HG03457 (cell line): ENCODE data around the gene SLC25A36.
"Not testable (repeated sequence)": the region's sequence is repeated elsewhere in the genome, so short reads cannot be mapped to it uniquely, and the experiment has no call there.

ENCODE experiments used
- ATAC-seq: cut with Tn5 transposase; IDR thresholded peaks from one replicate; pipeline ENCODE4 v1.9.1; 2021; ENCODE audit warnings: moderate number of reproducible peaks; ENCODE audit not compliant: unreplicated experiment

Gene SLC25A36

DNA sequence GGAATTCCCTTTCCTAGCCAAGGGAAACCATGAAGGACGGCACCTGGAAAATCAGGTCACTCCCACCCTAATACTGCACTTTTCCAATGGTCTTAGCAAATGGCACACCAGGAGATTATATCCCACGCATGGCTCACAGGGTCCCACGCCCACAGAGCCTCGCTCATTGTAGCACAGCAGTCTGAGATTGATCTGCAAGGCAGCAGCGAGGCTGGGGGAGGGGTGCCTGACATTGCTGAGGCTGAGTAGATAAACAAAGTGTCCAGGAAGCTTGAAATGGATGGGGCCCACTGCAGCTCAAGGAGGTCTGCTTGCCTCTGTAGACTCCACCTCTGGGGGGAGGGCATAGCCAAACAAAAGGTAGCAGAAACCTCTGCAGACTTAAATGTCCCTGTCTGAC is 46.2 kb downstream of the SLC25A36 start:
- ATAC-seq, result not testable (repeated sequence)

DNA sequence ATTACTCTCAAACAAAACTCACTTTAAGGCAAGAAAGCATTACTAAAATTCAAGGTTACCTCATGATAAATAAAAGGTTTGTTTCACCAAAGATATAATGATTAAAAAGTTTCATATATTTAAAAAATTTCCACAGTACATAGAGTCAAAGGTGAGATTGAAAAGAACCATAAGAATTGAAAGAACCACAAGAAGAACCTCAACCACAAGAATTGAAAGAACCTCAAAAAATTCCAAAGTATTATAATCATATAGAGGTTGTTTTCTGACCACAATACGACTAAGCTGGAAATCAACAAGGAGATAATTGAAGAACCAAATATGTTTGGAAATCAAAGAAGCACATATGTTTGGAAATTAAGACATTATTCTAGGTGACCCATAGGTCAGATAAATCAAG is 52.7 kb downstream of the SLC25A36 start:
- ATAC-seq, result no peak

- not testable (repeated sequence) for ATAC-seq
Measured at GRCh38 chr3:140994861-140995260, 53.2 kb downstream of the SLC25A36 start.

GRCh38 chr3:140995881-140996280 is 54.2 kb downstream of the SLC25A36 start:
- no peak for ATAC-seq

DNA sequence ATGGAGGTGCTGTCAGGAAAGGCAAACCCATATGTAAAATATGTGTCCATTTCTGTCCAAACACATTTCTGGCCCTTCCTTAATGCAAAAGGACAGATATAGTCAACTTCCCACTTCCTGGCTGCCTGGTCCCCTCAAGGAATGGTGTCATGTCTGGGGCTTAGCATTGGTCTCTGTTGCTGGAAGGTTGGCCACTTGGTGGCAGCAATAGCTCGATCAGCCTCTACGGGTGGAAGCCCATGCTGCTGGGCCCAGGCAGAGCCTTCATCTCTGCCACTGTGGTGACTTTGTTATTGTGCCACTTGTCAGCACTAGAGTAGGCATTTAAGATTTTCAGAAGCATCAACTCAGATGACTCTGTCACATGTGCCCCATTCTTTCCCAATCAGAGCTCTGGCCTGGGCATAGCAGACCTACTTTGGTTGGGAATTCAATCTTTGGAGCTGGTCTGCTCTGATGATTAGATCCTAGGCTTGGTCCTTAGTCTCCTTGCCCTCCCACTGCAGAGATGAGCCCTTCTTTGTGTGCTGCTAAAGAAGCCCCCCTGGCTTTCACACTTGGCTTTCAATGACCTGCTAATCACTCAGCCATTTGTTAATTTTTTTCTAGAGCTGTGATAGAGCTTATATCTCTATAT is 58.5 kb downstream of the SLC25A36 start:
- ATAC-seq, result no peak

DNA sequence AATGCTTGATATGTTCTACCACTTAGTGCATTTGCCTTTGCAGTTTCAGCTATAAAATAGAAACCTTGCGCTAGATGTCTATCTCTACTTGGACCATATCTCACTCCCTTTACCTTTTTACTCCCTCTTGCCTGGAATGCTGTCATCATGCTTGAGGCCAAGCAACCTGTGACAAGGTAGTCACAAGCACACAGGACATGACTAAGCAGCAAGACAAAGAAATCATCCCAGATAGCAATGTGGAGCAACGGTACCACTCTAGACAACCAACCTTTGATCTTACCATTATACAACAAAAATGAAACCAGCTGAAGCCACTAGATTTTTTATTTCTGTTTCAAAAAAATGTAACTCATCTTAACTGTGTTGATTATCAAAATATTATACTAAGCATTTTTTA is 59.0 kb downstream of the SLC25A36 start:
- ATAC-seq, result no peak

DNA sequence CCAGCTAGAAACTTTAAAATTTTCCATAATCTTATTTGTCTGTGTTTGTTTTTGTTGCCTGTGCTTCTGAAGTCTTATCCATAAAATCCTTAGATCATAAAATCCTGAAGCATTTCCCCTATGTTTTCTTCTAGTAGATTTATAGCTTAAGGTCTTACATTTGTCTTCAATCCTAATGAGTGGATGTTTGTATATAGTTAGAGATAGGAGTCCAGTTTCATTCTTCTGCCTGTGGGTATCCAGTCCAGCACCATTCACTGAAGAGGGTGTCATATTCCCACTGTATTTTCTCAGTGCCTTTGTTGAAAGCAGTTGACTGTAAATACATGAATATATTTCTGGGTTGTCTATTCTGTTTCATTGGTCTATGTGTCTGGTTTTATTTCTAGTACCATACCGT is 64.7 kb downstream of the SLC25A36 start:
- ATAC-seq, result no peak

- ATAC-seq, result no peak
Measured at GRCh38 chr3:141009496-141009895, 67.9 kb downstream of the SLC25A36 start.

DNA sequence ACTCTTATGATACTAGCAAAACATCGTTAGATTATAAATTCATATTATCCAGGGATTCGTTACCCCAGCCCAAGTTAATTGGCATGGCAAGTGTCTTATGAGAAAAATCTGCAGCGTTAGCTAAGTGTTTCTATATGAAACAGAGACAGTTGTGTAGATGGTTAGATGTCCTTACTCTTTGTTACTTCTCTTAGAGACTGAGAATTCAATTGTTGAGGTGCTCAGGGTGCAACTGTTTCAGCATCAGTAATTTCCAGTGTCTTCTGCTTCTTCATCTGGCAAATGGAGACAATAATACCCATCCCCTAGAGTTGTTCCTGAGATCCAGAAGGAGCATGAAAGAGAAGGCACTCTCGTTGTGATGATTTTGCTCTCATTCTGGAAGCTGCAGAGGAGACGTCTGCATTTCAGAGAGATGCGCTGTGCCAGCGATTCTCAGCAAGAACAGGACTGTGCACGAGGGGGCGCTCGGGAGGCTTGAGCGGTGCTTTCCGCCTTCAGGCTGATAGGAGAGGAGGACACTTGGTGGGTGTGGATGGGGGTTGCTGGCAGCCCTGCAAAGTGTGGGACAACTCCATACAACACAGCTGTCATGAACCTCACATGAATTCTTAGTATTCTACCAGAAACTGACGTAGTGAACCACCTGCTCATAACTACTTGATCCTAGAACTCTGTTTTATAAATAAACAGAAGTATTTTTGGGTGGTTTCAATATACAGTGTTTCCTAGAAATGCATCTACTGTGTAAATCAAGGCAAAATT is 69.8 kb downstream of the SLC25A36 start:
- ATAC-seq, result no peak

DNA sequence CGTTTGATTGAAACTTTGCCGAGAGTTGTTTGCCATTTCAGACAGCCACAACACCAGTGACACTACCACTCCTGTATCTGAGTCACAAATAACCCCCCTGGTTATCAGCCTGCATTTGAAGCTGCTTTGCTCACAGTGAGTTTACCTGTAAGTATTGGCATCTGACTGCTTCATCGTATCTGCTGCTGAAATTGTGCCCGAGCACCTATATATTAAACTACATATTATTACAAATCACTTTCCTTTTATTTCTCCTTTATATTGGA is 70.3 kb downstream of the SLC25A36 start:
- ATAC-seq, result no peak

DNA sequence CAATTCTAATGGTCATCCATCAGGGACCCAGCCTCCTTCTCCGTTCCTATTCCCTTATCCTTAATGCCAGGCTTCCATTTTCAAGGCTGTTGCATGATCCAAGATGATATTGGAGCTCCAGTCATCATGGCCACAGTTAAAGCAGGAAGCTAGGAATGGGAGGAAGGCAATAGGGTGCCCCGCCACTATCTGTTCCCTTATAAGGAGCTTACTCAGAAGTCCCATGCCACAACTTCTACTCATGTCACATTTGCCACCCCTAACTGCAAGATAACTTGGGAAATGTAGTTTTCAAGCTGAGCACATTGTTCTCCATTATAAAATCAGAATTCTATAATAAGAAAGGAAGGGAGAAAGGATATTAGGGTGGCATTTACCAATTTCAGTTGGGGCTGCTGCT is 70.9 kb downstream of the SLC25A36 start:
- no peak for ATAC-seq

DNA sequence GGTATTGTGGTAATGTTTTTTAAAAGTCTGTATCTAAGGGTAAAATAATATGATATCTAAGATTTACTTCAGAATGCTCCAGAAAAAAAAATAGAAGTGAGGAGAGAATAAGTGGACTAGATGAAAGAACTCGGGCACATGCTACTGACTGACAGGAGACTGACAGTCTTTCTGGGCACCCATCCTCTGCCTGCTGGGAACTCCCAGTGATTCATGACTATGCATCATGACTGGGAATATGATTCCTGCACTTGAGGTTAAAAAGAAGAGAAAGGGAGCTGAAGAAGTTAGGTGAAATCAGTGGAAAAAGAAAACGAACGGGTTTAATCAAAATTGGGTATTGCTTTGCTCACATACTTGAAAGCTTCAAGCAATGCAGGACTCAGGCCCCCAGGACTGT is 73.8 kb downstream of the SLC25A36 start:
- ATAC-seq, result no peak

DNA sequence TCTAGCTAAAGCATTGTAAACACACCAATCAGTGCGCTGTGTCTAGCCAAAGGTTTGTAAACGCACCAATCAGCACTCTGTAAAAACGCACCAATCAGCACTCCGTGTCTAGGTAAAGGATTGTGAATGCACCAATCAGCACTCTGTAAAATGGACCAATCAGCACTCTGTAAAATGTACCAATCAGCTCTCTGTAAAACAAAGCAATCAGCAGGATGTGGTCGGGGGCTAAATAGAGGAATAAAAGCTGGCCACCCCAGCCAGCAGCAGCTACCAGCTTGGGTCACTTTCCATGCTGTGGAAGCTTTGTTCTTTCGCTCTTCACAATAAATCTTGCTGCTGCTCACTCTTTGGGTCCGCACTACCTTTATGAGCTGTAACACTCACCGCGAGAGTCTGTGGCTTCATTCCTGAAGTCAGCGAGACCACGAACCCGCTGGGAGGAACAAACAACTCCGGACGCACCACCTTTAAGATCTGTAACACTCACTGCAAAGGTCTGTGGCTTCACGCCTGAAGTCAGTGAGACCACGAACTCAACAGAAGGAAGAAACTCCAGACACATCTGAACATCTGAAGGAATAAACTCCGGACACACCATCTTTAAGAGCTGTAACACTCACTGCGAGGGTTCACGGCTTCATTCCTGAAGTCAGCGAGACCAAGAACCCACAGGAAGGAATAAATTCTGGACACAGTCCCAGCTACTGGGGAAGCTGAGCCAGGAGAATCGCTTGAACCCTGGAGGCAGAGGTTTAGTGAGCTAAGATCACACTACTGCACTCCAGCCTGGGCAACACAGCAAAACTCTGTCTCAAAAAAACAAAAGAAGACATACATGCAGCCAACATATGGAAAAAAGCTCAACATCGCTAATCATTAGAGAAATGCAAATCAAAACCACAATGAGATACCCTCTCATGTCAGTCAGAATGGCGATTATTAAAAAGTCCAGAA is 76.0 kb downstream of the SLC25A36 start:
- not testable (repeated sequence) for ATAC-seq

- no peak for ATAC-seq
Measured at GRCh38 chr3:141019244-141019643, 77.6 kb downstream of the SLC25A36 start.

DNA sequence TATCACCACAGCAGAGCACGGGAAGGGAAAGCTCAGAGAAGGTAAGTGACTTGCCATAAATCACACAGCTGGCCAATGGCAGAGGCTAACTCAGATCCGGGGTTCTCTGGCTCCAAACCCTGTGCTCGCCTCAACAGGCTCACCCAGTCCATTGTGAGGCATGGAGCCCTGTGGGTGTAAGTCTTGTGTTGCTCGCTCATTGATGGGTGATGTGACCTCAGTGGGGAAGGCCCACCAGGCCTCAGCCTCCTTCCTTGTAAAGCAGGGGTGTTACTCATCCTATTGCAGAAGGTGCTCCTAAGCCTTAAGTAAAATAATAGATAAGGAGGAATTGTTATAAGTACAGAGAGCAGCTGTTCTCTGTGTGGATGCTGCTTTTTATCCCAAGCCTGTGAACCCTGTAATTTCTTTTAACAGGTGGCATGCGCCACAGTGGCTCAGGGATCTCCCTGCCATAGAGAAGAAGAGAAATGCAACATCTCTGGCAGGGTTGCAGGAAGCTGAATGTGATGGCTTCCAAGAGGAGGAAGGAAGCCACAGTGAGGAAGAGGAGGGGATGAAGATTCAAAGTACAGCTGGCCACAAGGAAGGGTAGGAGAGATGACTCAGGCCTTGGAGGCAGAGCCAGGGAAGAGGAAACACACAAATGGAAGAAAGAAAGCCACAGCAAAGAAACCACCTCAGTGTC is 78.7 kb downstream of the SLC25A36 start:
- no peak for ATAC-seq

DNA sequence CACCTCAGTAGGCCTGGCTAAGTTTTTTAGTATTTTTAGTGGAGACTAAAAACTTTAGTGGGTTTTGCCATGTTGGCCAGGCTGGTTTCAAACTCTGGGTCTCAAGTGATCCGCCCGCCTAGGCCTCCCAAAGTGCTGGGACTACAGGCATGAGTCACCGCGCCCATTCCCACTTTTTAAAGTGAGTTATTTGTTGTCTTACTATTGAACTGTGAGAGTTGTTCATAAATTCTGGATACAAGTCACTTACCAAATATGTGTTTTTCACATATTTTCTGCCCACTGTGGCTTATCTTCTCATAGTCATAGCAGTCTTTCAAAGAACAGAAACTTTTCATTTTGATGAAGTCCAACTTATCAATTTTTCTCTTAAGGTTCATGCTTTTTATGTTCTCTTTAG is 79.6 kb downstream of the SLC25A36 start:
- no peak for ATAC-seq
